ENCODE measurements around the gene EMC6.
"Not testable (repeated sequence)": the region's sequence is repeated elsewhere in the genome, so short reads cannot be mapped to it uniquely, and the experiment has no call there.

Gene EMC6

GRCh38 chr17:3699951-3700350 lies 31.3 kb downstream of the EMC6 start:
- Histone ChIP-seq H3K9ac (ENCODE audit: insufficient read length, low read depth) (no peak overlapping the region), H3K4me3 (ENCODE audit: insufficient read length, low read depth) (no peak overlapping the region), H3K36me3 (ENCODE audit: insufficient read depth, insufficient read length, low read length) (no peaks in the 10 kb centered on the region), H3K9me3 (ENCODE audit: insufficient read depth, low read length) (peaks cover 7% of the 10 kb centered on the region; the same call in 1 of the 2 replicates), H3K27me3 (ENCODE audit: insufficient read depth, insufficient read length) (peaks cover 24% of the 10 kb centered on the region), H3K4me1 (ENCODE audit: insufficient read depth, insufficient read length) (no peaks in the 10 kb centered on the region)
- no peak for TF ChIP-seq SUZ12 (IDR thresholded peaks at IDR 0.05; ENCODE audit: extremely low read depth, insufficient read depth, insufficient read length)
- no peak for DNase-seq (ENCODE audit: low read depth, low spot score)

- not testable (repeated sequence) for H3K36me3 ChIP-seq (ENCODE audit: insufficient read depth, insufficient read length, low read length); H3K4me3 ChIP-seq (ENCODE audit: insufficient read length, low read depth); H3K9me3 ChIP-seq (ENCODE audit: insufficient read depth, low read length); H3K9ac ChIP-seq (ENCODE audit: insufficient read length, low read depth); H3K4me1 ChIP-seq (ENCODE audit: insufficient read depth, insufficient read length); DNase-seq (ENCODE audit: low read depth, low spot score); H3K27me3 ChIP-seq (ENCODE audit: insufficient read depth, insufficient read length)
Measured at GRCh38 chr17:3702041-3702539, 33.5 kb downstream of the EMC6 start.

- Histone ChIP-seq H3K36me3 (ENCODE audit: insufficient read depth, insufficient read length, low read length) (no peaks in the 10 kb centered on the region), H3K4me1 (ENCODE audit: insufficient read depth, insufficient read length) (no peaks in the 10 kb centered on the region), H3K27me3 (ENCODE audit: insufficient read depth, insufficient read length) (no peaks in the 10 kb centered on the region), H3K9me3 (ENCODE audit: insufficient read depth, low read length) (peaks cover 7% of the 10 kb centered on the region; the same call in 1 of the 2 replicates), H3K9ac (ENCODE audit: insufficient read length, low read depth) (no peak overlapping the region), H3K4me3 (ENCODE audit: insufficient read length, low read depth) (no peak overlapping the region)
- no peak for DNase-seq (ENCODE audit: low read depth, low spot score)
- no peak for TF ChIP-seq SUZ12 (IDR thresholded peaks at IDR 0.05; ENCODE audit: extremely low read depth, insufficient read depth, insufficient read length)
- no peak for TF ChIP-seq ZNF274 (IDR thresholded peaks at IDR 0.05; ENCODE audit: low read depth, low read length)
- TF ChIP-seq YY1 (IDR thresholded peaks at IDR 0.05; ENCODE audit: insufficient read depth, insufficient read length): no peak
Measured at GRCh38 chr17:3704931-3705717, 36.5 kb downstream of the EMC6 start.

GRCh38 chr17:3705718-3705984 lies 37.0 kb downstream of the EMC6 start:
- not testable (repeated sequence) for H3K4me3 ChIP-seq (ENCODE audit: insufficient read length, low read depth); DNase-seq (ENCODE audit: low read depth, low spot score); H3K9ac ChIP-seq (ENCODE audit: insufficient read length, low read depth); H3K36me3 ChIP-seq (ENCODE audit: insufficient read depth, insufficient read length, low read length); H3K4me1 ChIP-seq (ENCODE audit: insufficient read depth, insufficient read length); H3K27me3 ChIP-seq (ENCODE audit: insufficient read depth, insufficient read length); H3K9me3 ChIP-seq (ENCODE audit: insufficient read depth, low read length)

- H3K27me3 ChIP-seq (ENCODE audit: insufficient read depth, insufficient read length): no peaks in the 10 kb centered on the region
- H3K36me3 ChIP-seq (ENCODE audit: insufficient read depth, insufficient read length, low read length): peaks cover 13% of the 10 kb centered on the region
- no peak overlapping the region for H3K4me3 ChIP-seq (ENCODE audit: insufficient read length, low read depth)
- no peak for TF ChIP-seq ZNF274 (IDR thresholded peaks at IDR 0.05; ENCODE audit: low read depth, low read length)
- no peak for TF ChIP-seq YY1 (IDR thresholded peaks at IDR 0.05; ENCODE audit: insufficient read depth, insufficient read length)
- TF ChIP-seq SUZ12 (IDR thresholded peaks at IDR 0.05; ENCODE audit: extremely low read depth, insufficient read depth, insufficient read length): no peak
- H3K9ac ChIP-seq (ENCODE audit: insufficient read length, low read depth): no peak overlapping the region
- no peaks in the 10 kb centered on the region for H3K4me1 ChIP-seq (ENCODE audit: insufficient read depth, insufficient read length)
- no peaks in the 10 kb centered on the region for H3K9me3 ChIP-seq (ENCODE audit: insufficient read depth, low read length)
- DNase-seq (ENCODE audit: low read depth, low spot score): no peak
Measured at GRCh38 chr17:3708366-3708765, 39.8 kb downstream of the EMC6 start.

GRCh38 chr17:3710951-3711383 lies 42.4 kb downstream of the EMC6 start:
- TF ChIP-seq SUZ12 (IDR thresholded peaks at IDR 0.05; ENCODE audit: extremely low read depth, insufficient read depth, insufficient read length) (no peak), ZNF274 (IDR thresholded peaks at IDR 0.05; ENCODE audit: low read depth, low read length) (no peak), YY1 (IDR thresholded peaks at IDR 0.05; ENCODE audit: insufficient read depth, insufficient read length) (no peak)
- H3K4me1 ChIP-seq (ENCODE audit: insufficient read depth, insufficient read length): no peaks in the 10 kb centered on the region
- H3K36me3 ChIP-seq (ENCODE audit: insufficient read depth, insufficient read length, low read length): peaks cover 29% of the 10 kb centered on the region
- DNase-seq (ENCODE audit: low read depth, low spot score): no peak
- H3K27me3 ChIP-seq (ENCODE audit: insufficient read depth, insufficient read length): no peaks in the 10 kb centered on the region
- no peaks in the 10 kb centered on the region for H3K9me3 ChIP-seq (ENCODE audit: insufficient read depth, low read length)
- no peak overlapping the region for H3K9ac ChIP-seq (ENCODE audit: insufficient read length, low read depth)
- H3K4me3 ChIP-seq (ENCODE audit: insufficient read length, low read depth): no peak overlapping the region

GRCh38 chr17:3712811-3713463 lies 44.3 kb downstream of the EMC6 start:
- peaks cover 48% of the 10 kb centered on the region for H3K36me3 ChIP-seq (ENCODE audit: insufficient read depth, insufficient read length, low read length)
- DNase-seq (ENCODE audit: low read depth, low spot score): no peak

More at GRCh38 chr17:3712811-3713463, 44.3 kb downstream of the EMC6 start:
- Histone ChIP-seq H3K4me1 (ENCODE audit: insufficient read depth, insufficient read length) (no peaks in the 10 kb centered on the region), H3K9ac (ENCODE audit: insufficient read length, low read depth) (no peak overlapping the region), H3K9me3 (ENCODE audit: insufficient read depth, low read length) (no peaks in the 10 kb centered on the region), H3K4me3 (ENCODE audit: insufficient read length, low read depth) (no peak overlapping the region), H3K27me3 (ENCODE audit: insufficient read depth, insufficient read length) (no peaks in the 10 kb centered on the region)
- TF ChIP-seq SUZ12 (IDR thresholded peaks at IDR 0.05; ENCODE audit: extremely low read depth, insufficient read depth, insufficient read length) (no peak), ZNF274 (IDR thresholded peaks at IDR 0.05; ENCODE audit: low read depth, low read length) (no peak), YY1 (IDR thresholded peaks at IDR 0.05; ENCODE audit: insufficient read depth, insufficient read length) (no peak)

All from NT2/D1 (cell line).